Measurements from ENCODE around the gene SLC16A11. TPM values are rescaled to one million over a fixed set of nuclear protein-coding genes. Genes with fewer than 3 reads are reported as not detected.

Gene SLC16A11
- total RNA-seq, 2 donors from 2014 or later = 1.9 to 3.4 TPM

DNA sequence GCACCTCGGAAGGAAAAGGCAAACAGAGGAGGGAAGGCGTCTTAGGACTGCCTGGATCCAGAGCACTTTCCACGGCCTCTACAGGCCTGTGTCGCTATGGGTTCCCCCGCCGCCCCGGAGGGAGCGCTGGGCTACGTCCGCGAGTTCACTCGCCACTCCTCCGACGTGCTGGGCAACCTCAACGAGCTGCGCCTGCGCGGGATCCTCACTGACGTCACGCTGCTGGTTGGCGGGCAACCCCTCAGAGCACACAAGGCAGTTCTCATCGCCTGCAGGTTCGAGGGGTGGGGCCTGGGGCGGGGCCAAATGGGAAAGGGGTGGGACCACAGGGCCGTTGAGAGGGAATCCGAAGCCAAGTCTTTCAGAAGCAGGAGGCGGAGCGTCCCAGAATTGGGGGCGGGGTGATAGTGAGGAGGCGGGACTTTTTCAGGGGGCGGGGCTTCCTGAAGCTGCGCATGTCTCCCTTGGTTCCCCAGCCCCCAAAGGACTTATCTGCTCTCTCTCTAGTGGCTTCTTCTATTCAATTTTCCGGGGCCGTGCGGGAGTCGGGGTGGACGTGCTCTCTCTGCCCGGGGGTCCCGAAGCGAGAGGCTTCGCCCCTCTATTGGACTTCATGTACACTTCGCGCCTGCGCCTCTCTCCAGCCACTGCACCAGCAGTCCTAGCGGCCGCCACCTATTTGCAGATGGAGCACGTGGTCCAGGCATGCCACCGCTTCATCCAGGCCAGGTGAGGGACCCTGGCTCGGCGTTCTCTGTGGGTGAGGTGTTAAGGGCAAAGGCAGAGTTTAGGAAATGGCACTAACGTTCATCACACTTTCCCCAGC, 20.1 kb downstream of the SLC16A11 start:
- TF ChIP-seq, protein P1, sequence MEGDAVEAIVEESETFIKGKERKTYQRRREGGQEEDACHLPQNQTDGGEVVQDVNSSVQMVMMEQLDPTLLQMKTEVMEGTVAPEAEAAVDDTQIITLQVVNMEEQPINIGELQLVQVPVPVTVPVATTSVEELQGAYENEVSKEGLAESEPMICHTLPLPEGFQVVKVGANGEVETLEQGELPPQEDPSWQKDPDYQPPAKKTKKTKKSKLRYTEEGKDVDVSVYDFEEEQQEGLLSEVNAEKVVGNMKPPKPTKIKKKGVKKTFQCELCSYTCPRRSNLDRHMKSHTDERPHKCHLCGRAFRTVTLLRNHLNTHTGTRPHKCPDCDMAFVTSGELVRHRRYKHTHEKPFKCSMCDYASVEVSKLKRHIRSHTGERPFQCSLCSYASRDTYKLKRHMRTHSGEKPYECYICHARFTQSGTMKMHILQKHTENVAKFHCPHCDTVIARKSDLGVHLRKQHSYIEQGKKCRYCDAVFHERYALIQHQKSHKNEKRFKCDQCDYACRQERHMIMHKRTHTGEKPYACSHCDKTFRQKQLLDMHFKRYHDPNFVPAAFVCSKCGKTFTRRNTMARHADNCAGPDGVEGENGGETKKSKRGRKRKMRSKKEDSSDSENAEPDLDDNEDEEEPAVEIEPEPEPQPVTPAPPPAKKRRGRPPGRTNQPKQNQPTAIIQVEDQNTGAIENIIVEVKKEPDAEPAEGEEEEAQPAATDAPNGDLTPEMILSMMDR (IDR thresholded peaks at IDR 0.05) = no peak
- no peaks in the 10 kb centered on the region for H3K36me3 ChIP-seq
- H3K4me3 ChIP-seq = peak overlapping the region; percentile 35 to 47
- H3K4me1 ChIP-seq = peaks cover 0 to 52% of the 10 kb centered on the region in 2 donors
- peak overlapping the region; percentile 85 to 87 for H3K27ac ChIP-seq
- H3K9me3 ChIP-seq = no peaks in the 10 kb centered on the region
- peaks cover 0 to 5% of the 10 kb centered on the region in 2 donors for H3K27me3 ChIP-seq
- peak; percentile 94 for DNase-seq (ENCODE audit: low spot score)

DNA sequence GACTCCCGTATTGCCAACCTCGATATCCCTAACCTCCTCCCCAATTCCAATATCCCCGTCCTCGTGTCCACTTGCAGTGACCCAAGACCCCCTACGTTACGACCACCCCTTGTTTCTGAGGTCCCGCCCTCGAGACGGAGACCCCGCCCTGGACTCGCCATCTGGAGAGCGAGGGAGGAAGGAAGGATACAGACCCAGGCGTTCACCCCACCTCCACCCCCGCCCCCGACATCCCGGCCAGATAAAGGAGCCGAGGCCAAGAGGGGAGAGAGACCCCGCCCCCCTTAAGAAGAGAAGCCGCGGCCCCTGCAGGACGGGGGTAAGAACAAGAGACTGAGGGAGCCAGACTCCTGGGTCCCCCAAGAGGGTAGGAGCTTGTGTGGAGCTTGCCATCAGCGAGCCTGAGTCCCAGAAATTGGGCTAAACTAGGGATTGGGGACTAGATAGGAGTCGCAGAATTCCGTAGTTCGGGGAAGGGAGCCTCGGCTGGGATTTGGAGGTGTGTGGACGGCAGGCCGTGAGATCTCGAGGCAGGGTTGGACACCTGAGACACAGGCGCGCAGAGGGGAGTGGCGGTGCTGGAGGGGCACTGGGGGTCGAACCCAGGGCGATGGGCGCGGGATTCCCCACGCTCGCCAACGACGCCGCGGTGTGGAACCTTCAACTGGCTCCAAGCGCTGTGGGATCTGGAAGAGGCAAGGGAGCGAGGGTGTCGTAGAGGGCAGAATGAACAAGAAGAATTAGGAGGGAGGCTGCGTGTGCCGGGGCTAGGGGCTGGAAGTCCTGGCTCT, 20.9 kb downstream of the SLC16A11 start, which contains the start of gene BCL6B:
Gene BCL6B, plus strand, starts transcription at position 270 of the 791 bp plus-strand sequence. CDS start 622 bp downstream, outside the sequence.
- Histone ChIP-seq H3K9me3 (no peaks in the 10 kb centered on the region), H3K27ac (peak within 1 kb of the TSS; percentile 85 to 87), H3K27me3 (peaks cover 0 to 5% of the 10 kb centered on the region in 2 donors), H3K36me3 (no peaks in the 10 kb centered on the region), H3K4me1 (peaks cover 0 to 60% of the 10 kb centered on the region in 2 donors), H3K4me3 (peak within 1 kb of the TSS; percentile 35 to 47)
- TF ChIP-seq, protein P1 (IDR thresholded peaks at IDR 0.05) = no peak
- DNase-seq (ENCODE audit: low spot score) = no peak

DNA sequence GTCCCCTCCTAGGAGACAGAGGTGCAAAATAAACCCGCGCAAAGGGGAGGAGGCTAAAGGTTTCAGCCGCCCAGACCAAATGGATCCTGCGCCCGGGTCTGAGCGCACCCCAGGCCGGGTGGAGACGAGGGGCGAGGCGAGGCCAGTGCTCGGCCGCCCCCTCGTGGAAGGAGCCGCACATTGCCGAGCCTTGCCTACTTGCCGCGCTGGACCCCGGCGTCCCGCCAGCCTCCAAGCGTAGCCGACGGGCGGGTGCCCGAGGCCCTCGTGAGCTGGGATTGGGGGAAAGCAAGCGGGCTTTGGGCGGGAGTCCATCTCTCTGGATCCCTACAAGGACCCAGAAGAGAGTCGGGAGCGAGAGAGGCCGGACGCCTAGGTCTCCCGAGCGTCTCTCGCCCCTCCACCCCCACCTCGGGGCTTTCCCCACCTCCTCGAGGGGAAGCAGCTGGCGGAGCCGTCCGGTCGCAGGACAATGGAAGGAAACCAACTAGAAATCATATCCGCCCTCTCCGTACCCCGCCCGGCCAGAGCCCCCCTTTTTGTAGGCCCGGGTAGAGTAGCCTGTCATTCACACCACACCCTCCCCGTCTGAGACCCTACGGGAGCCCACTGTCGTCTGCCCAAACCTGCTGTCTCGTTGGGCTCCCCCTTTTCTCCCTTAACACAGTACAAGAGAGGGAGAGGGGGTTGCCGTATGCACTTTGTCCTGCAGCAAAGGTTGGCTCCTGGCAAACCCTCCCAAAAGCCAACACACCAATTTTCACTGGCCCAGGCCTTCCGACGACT, 21.7 kb downstream of the SLC16A11 start:
- H3K9me3 ChIP-seq = no peaks in the 10 kb centered on the region
- H3K27ac ChIP-seq = peak overlapping the region; percentile 85 to 87
- H3K4me3 ChIP-seq = peak overlapping the region; percentile 20 to 47
- peaks cover 0 to 5% of the 10 kb centered on the region in 2 donors for H3K27me3 ChIP-seq
- peaks cover 0 to 60% of the 10 kb centered on the region in 2 donors for H3K4me1 ChIP-seq
- H3K36me3 ChIP-seq = no peaks in the 10 kb centered on the region
- TF ChIP-seq, protein P1 (IDR thresholded peaks at IDR 0.05) = peak; percentile 95 to 97
- DNase-seq (ENCODE audit: low spot score) = peak; percentile 78

DNA sequence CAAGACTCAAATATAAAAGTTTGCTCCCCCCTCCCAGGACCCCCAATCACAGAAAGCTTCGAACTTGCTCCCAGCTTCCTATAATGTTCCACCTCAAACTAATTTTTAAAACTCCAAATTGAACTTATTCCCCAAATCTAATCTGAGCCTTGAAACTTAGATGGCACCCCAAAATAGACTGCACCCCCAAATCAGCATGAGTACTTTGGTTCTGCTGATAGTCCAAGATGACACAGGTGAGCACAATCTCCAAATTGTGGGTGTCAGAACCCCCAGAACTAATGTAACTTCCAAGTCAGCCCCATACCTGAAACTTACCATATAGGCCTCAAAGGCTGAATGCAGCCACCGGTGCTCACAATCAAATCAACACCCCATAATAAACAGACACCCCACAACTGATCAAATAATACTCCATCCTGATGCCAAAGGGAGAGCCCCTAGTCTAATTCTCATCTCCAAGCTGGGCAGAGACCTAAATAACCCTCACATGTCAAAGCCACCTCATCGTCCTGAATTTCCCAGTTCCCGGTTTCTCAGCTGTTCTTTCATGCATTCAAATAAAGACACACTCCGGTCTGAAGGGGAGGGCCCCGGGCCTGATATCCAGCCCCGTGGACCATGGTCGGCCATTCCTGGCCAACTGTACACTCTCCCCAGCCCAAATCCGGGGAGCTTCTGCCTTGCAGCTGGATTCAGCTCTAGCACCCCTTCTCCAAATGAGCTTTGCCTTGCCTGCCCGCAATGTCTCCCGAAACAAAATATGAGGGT, 22.8 kb downstream of the SLC16A11 start:
- no peak for DNase-seq (ENCODE audit: low spot score)
- Histone ChIP-seq H3K4me3 (peak overlapping the region in 1 of 2 donors; percentile 47), H3K36me3 (peaks cover 7% of the 10 kb centered on the region), H3K9me3 (no peaks in the 10 kb centered on the region), H3K27ac (peak overlapping the region; percentile 85 to 87), H3K27me3 (peaks cover 0 to 5% of the 10 kb centered on the region in 2 donors), H3K4me1 (peaks cover 0 to 60% of the 10 kb centered on the region in 2 donors)
- TF ChIP-seq, protein P1 (IDR thresholded peaks at IDR 0.05) = no peak
